Ectodermal cell (in vitro differentiated cells): Measurements from ENCODE around the gene SCO1. TPM values are rescaled to one million over a fixed set of nuclear protein-coding genes. Genes with fewer than 3 reads are reported as not detected.

ENCODE experiments used
- H3K27ac ChIP-seq: 2 replicates; pipeline ENCODE4 v1.7.0; 2013; ENCODE audit warnings: mild to moderate bottlenecking, low read depth, low read length; ENCODE audit not compliant: insufficient read depth, poor library complexity, severe bottlenecking
- H3K27me3 ChIP-seq: 2 replicates; pipeline ENCODE4 v1.7.0; 2013; ENCODE audit warnings: mild to moderate bottlenecking, low read length; ENCODE audit not compliant: insufficient read depth, control insufficient read depth, poor library complexity, severe bottlenecking
- H3K36me3 ChIP-seq: one replicate; pipeline ENCODE4 v1.7.0; 2013; ENCODE audit warnings: low read length; ENCODE audit not compliant: control insufficient read depth, insufficient read depth
- H3K4me1 ChIP-seq: one replicate; pipeline ENCODE4 v1.7.0; 2013; ENCODE audit warnings: low read length; ENCODE audit not compliant: control insufficient read depth, insufficient read depth
- H3K4me3 ChIP-seq: 2 replicates; pipeline ENCODE4 v1.7.0; 2013; ENCODE audit warnings: low read depth, low read length, control low read depth; ENCODE audit not compliant: insufficient read depth
- H3K9me3 ChIP-seq: 2 replicates; pipeline ENCODE4 v1.7.0; 2013; ENCODE audit warnings: mild to moderate bottlenecking, low read length, moderate library complexity; ENCODE audit not compliant: control insufficient read depth
- whole genome bisulfite sequencing, 2 experiments: methylation state at CpG; one replicate each; pipeline ENCODE4 v1.1.7; 2013; ENCODE audit warnings: missing lambda C conversion rate in 2 of 2; 5-methylcytosine and 5-hydroxymethylcytosine counted together
- polyA plus RNA-seq, 4 experiments: library from polyadenylated mRNA; stranded (reverse); fragments of 50-300 nt; gene quantifications; one replicate each; pipeline ENCODE4 v1.2.3, GENCODE V29; 2013

The SCO1 gene
- polyA plus RNA-seq (2013, experiment 1 of 4), result 39.5 TPM
- polyA plus RNA-seq (2013, experiment 2 of 4), result 43.5 TPM
- polyA plus RNA-seq (2013, experiment 3 of 4), result 28.0 TPM
- 31.3 TPM for polyA plus RNA-seq (2013, experiment 4 of 4)

DNA sequence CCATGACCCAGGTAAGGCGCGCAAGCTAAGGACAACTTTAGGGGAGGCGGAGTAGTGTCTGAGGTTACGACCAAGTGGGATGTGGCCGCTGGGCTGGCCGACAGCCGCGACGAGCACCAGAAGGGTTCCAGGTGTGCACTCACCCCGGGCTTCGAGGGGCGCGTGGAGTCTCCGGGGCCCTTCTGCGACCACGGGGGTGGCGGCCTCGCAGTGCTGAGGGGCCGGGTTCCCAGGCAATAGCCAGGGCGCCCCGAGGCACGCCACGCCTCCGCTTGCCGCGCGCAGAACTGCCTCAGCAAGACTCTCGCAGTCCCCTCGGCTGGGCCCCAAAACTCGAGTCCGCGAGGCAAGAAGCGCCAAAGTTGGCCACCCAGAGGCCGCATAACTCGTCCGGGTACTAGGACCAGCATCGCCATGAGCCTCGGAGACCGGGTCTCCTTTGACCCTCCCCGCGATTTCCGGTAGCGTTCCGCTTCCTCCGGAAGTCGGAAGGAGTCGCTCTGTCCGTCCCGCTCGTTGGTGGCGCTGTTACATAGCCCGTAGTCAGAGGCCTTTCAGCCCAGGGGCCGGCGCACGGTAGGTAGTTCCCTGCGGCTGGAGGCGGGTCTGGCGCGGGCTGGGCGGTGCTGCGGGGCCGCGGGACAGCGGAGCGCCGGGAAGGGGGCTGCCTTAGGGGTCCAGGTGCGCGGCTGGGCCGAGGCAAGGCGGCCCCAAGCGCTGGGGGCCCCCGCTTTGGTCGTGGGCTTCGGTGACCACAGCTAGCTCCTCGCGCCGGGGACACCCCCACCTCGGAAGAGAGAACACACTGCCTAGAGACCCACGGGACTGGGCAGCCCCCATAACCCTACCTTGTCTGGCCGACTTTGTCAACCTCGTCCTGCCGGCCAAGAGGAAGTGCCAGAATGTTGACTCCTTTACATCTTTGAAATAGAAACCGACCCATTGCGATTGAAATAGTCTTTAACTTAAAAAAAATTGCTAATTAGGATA, at the start of gene SCO1, which contains the start of gene ADPRM:
SCO1 (minus strand) TSS at position 442 of the 990 bp plus-strand sequence; CDS start at position 416, 26 bp downstream.
ADPRM (plus strand) TSS at position 503 of the 990 bp plus-strand sequence. CDS start 7,333 bp downstream, outside the sequence.
- Histone ChIP-seq H3K36me3 (peaks cover 15% of the 10 kb centered on the region), H3K4me1 (peaks cover 10% of the 10 kb centered on the region), H3K27ac (peak within 1 kb of the TSS; percentile 30), H3K4me3 (peak within 1 kb of the TSS; percentile 90), H3K27me3 (no peaks in the 10 kb centered on the region), H3K9me3 (no peaks in the 10 kb centered on the region)
- 0% methylated on average over 84 of the region's 84 CpGs for WGBS, 2 experiments

DNA sequence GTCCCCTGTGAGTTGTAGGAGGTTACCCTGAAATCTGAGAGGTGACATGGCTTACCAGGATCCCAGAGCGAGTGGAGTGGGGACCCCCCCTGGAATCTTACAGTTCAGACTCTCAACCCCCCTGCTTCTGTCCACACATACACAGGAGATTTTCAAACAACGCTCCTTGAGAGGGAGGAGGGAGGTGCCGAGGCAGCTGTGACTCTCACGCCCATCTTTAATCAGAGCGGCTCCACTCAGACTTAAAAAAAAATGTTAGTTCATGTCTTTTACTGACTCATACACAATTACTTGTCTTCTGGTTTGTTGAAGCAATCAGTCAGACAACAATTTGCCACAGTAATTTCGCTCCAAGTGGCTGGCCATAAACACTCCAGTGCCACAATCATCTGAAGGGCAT, 47.9 kb upstream of the SCO1 start:
- 71 to 86% methylated on average over 5 to 6 of the region's 6 CpGs for WGBS, 2 experiments
- no peak overlapping the region for H3K27ac ChIP-seq
- H3K9me3 ChIP-seq, result no peaks in the 10 kb centered on the region
- H3K27me3 ChIP-seq, result no peaks in the 10 kb centered on the region
- no peaks in the 10 kb centered on the region for H3K4me1 ChIP-seq
- H3K4me3 ChIP-seq, result no peak overlapping the region
- no peaks in the 10 kb centered on the region for H3K36me3 ChIP-seq

DNA sequence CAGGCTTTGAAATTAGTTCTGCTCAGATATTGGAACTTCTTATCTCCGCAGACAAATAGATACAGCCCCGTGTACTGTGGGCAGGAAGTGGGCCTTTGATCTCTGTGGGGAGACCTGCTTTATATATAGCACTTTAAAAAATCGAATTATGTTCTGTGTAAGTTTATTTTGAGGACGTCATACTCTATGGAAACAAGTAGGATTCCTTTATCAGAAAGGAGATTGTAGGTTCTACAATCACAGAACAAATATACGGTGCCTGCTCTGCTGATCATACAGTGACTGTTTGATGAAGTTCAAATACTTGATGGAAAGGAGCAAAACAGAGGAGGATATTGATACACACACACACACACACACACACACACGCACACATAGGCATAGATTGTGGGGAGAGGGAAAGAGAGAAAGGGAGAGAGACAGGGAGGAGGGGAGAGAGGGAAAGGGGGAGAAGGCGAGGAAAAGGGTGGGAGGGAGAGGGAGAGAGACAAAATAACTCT, 47.2 kb upstream of the SCO1 start:
- WGBS, 2 experiments, result 89% methylated on average over 5 to 6 of the region's 7 CpGs
- H3K9me3 ChIP-seq, result no peaks in the 10 kb centered on the region

DNA sequence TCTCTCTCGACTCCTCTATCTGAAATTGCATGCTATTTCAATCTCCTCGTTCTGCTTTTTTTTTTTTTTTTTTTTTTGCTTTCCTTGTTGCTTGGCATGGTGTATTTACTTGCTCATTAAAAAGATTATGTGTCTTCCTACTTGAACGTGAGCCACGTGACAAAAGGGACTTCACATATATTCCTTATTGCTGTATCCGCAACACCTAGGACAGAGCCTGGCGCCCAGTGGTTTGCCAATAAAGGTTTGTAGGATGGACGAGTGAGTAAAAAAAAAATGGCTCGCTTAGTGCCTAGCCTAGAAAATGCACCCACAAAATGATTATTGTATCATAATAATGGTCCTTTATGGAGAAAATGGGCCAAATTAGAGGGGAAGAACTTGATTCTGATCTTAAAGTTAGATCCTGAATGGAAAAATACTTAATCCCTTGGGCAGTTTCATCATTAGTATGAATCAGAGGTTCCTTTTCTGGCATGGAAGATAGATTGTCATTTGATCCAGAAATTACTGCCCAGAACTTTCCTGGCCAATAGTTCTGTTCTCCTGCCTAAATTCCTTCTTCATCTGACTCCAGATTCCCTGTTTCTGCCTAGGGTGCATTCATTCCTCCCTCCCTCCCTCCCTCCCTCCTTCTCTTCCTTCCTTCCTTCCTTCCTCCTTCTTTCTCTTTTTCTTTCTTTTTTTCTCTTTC, 46.1 kb upstream of the SCO1 start:
- H3K27ac ChIP-seq, result no peak overlapping the region
- no peaks in the 10 kb centered on the region for H3K36me3 ChIP-seq
- WGBS, 2 experiments, result 90 to 97% methylated on average over 7 to 8 of the region's 8 CpGs
- H3K27me3 ChIP-seq, result no peaks in the 10 kb centered on the region
- H3K4me1 ChIP-seq, result no peaks in the 10 kb centered on the region
- H3K9me3 ChIP-seq, result no peaks in the 10 kb centered on the region
- no peak overlapping the region for H3K4me3 ChIP-seq

More for the DNA sequence above, 47.2 kb upstream of the SCO1 start:
- no peaks in the 10 kb centered on the region for H3K4me1 ChIP-seq
- H3K27ac ChIP-seq, result no peak overlapping the region
- no peak overlapping the region for H3K4me3 ChIP-seq
- no peaks in the 10 kb centered on the region for H3K36me3 ChIP-seq
- H3K27me3 ChIP-seq, result no peaks in the 10 kb centered on the region

DNA sequence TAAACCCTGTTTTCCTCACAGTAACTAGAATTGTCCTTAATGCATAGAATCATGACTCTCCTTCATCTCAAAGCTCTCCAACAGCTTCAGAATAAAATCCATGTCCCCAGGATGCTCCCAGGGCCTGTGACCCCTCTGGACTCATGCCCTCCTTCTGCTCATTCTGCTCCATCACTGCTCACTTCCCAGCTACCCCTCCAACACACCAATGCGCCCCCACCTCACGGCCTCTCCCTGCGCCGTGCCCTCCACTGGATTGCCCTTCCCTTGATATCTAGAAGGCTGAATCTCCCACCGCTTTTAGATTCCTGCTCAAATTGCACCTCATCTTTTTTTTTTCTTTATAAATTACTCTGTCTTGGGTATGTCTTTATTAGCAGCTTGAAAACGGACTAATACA, 45.1 kb upstream of the SCO1 start:
- no peaks in the 10 kb centered on the region for H3K4me1 ChIP-seq
- WGBS, 2 experiments, result 90% methylated on average over 6 of the region's 6 CpGs
- no peaks in the 10 kb centered on the region for H3K9me3 ChIP-seq
- H3K27ac ChIP-seq, result no peak overlapping the region
- no peaks in the 10 kb centered on the region for H3K36me3 ChIP-seq
- no peak overlapping the region for H3K4me3 ChIP-seq
- H3K27me3 ChIP-seq, result no peaks in the 10 kb centered on the region

DNA sequence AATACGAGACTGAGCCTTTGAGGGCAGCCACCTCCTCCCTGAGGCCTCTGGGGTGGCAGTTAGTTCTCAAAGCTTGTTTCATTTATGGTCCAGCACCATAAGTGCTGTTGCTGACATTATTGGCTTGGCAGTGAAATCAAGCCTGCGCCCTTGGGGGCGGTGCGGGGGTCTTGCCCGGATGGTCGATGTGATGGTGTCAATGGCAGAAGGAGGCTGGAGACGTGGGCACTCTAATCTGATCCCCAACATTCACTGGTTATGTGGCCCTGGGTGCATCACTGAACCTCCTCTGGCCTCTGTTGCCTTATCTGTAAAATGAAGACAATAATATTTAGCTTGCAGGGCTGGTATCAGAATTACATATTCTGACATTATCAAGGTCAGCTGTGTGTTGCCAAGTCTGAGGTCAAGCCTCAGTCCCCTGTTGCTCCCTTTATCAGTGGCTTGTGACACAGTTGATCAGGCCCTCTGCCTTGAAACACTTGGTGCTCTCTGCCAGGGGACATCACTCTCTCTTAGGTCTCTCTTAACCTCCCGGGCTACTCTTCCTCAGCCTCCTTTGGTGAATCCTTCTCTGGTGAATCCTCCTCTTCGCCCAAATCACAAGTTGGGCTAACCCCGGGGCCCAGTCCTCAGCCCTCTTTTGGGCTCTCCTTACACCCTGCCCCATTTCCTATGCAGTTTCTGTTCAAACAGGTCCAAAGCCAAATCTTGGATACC, 44.2 kb upstream of the SCO1 start:
- no peak overlapping the region for H3K27ac ChIP-seq
- H3K9me3 ChIP-seq, result no peaks in the 10 kb centered on the region
- H3K4me3 ChIP-seq, result no peak overlapping the region
- WGBS, 2 experiments, result 92 to 93% methylated on average over 10 of the region's 10 CpGs
- H3K27me3 ChIP-seq, result no peaks in the 10 kb centered on the region
- H3K36me3 ChIP-seq, result no peaks in the 10 kb centered on the region
- no peaks in the 10 kb centered on the region for H3K4me1 ChIP-seq

DNA sequence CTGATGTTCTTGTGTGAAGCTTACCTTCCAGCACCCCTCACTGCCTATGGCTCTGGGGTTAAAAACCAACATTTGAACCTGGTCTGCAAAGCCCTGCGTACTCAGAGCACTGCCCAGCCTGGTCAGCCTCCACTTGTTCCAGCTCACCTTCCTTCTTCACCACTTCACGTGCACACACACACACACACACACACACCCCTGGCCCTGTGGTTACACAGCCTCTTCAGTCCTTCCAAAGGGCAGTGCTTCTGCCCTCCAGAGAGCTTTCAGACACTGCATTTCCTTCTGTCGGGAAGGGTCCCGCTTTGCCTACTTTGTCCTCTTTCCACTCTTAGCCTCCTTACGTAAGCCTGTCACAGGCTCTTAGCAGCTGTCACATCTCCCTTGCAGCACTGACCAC, 42.1 kb upstream of the SCO1 start:
- no peaks in the 10 kb centered on the region for H3K4me1 ChIP-seq
- no peaks in the 10 kb centered on the region for H3K27me3 ChIP-seq
- H3K9me3 ChIP-seq, result no peaks in the 10 kb centered on the region
- H3K27ac ChIP-seq, result no peak overlapping the region
- 87 to 88% methylated on average over 5 of the region's 5 CpGs for WGBS, 2 experiments
- no peak overlapping the region for H3K4me3 ChIP-seq
- no peaks in the 10 kb centered on the region for H3K36me3 ChIP-seq

DNA sequence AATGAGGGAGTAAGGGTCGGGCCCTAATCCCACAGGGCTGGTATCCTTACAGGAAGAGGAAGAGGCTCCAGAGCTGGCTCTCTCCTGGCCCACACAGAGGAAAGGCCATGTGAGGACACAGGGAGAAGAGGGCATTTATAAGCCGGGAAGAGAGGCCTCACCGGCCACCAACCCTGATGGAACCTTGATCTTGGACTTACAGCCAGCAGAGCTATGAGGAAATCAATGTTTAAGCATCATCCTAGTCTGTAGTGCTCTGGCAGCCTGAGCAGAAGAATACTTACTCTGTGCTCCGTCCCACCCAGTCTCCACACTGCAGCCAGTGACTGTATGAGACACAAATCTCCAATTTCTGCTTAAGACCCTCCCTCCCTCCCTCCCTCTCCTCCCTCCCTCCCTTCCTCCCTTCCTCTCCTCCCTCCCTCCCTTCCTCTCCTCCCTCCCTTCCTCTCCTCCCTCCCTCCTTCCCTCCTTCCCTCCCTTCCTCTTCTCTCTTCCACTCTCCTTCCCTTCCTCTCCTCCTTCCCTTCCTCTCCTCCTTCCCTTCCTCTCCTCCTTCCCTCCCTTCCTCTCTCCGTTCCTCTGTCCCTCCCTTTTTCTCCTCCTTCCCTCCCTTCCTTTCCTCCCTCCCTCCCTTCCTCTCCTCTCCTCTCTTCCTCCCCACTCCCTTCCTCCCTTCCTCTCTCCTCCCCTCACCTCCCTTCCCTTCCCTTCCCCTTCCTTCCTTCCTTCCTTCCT, 41.4 kb upstream of the SCO1 start:
- WGBS, 2 experiments, result 79 to 81% methylated on average over 5 of the region's 5 CpGs
- Histone ChIP-seq H3K9me3 (no peaks in the 10 kb centered on the region), H3K27me3 (no peaks in the 10 kb centered on the region), H3K36me3 (no peaks in the 10 kb centered on the region), H3K4me3 (no peak overlapping the region), H3K27ac (no peak overlapping the region), H3K4me1 (no peaks in the 10 kb centered on the region)

DNA sequence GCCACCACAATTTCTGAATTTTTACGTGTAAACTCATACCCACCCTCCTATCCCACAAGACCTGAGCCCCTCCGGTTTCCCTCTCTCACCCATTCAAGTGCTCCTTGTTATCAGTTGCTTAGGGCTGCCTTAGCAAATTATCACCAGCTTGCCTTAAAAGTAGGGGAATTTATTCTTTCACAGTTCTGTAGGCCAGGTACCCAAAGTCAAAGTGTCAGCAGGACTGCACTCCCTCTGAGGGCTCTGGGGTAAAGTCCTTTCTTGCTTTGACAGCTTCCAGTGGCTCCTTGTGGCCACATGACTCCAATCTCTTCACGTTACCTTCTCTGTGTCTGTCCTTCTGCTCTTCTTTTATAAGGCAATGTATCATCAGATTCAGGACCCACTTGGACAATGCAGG, 40.4 kb upstream of the SCO1 start:
- Histone ChIP-seq H3K36me3 (no peaks in the 10 kb centered on the region), H3K4me3 (no peak overlapping the region), H3K27ac (no peak overlapping the region), H3K27me3 (no peaks in the 10 kb centered on the region), H3K4me1 (no peaks in the 10 kb centered on the region), H3K9me3 (no peaks in the 10 kb centered on the region)
- 91 to 95% methylated on average over 3 of the region's 3 CpGs for WGBS, 2 experiments
